Panc1 (cell line): ENCODE measurements around the gene CCM2. TPM values are rescaled to one million over a fixed set of nuclear protein-coding genes. Genes with fewer than 3 reads are reported as not detected.

Source experiments
- ATAC-seq: fragments of 200-7000 bp; cut with Tn5 transposase; 2 replicates; pipeline ENCODE4 v1.9.1; 2020; ENCODE audit warnings: mild to moderate bottlenecking, moderate library complexity
- BruUV-seq: library from RNA; stranded (reverse); fragments of 400-500 nt; replicated peaks from 2 replicates; lab custom pipeline; 2021; lab: Mats Ljungman, UMichigan
- CTCF ChIA-PET: fragments of 300-600 bp; sonication (Branson Sonifier 250); formaldehyde crosslinking; loops from one replicate; lab custom pipeline; 2022; ENCODE audit warnings: antibody characterized with exemption; lab: Charles Lee
- POLR2A ChIA-PET: fragments of 300-600 bp; sonication (Branson Sonifier 250); formaldehyde crosslinking; loops from one replicate; lab custom pipeline; 2022; ENCODE audit warnings: antibody characterized with exemption; lab: Charles Lee
- DNase-seq: peaks from one replicate; pipeline ENCODE4 v3.0.0-alpha.2; 2010; ENCODE audit warnings: low read depth, low spot score
- H3K27ac ChIP-seq: 2 replicates; pipeline ENCODE4 v1.5.1; 2011; ENCODE audit warnings: mild to moderate bottlenecking, low read length, inconsistent platforms
- H3K27me3 ChIP-seq: fragments of 200-500 bp; sonication (Bioruptor generic); 2 replicates; pipeline ENCODE4 v1.6.0; 2014; ENCODE audit warnings: low read length, inconsistent platforms; ENCODE audit not compliant: control insufficient read depth, insufficient read depth
- H3K36me3 ChIP-seq: fragments of 200-500 bp; sonication (Bioruptor generic); 2 replicates; pipeline ENCODE4 v1.5.1; 2014; ENCODE audit warnings: inconsistent platforms, mild to moderate bottlenecking, low read length, moderate library complexity; ENCODE audit not compliant: control insufficient read depth, insufficient read depth
- H3K4me1 ChIP-seq: 2 replicates; pipeline ENCODE4 v1.5.1; 2011; ENCODE audit warnings: inconsistent platforms, mild to moderate bottlenecking, low read length, moderate library complexity; ENCODE audit not compliant: control insufficient read depth, insufficient read depth
- H3K4me3 ChIP-seq, 2 experiments: 2 replicates each; pipeline ENCODE4 v1.5.1; 2011 to 2012; ENCODE audit warnings: low read depth in 2 of 2, low read length in 2 of 2, mild to moderate bottlenecking in 2 of 2, inconsistent platforms in 1 of 2, moderate library complexity in 1 of 2
- H3K9me3 ChIP-seq: fragments of 200-500 bp; sonication (Bioruptor generic); 2 replicates; pipeline ENCODE4 v1.5.1; 2014; ENCODE audit warnings: low read depth, mild to moderate bottlenecking, inconsistent platforms, low read length, moderate library complexity; ENCODE audit not compliant: control insufficient read depth, insufficient read depth
- POLR2AphosphoS5 ChIP-seq: IDR thresholded peaks from 2 replicates; pipeline ENCODE4 v1.6.1; 2012; ENCODE audit warnings: mild to moderate bottlenecking, low read depth, low read length, moderate library complexity
- SIN3A ChIP-seq: IDR thresholded peaks from 2 replicates; pipeline ENCODE4 v1.6.1; 2012; ENCODE audit warnings: low read depth, mild to moderate bottlenecking, low read length, moderate library complexity, borderline replicate concordance; ENCODE audit not compliant: insufficient read depth
- TCF7L2 ChIP-seq: IDR thresholded peaks from 2 replicates; pipeline ENCODE4 v1.6.1; 2011; ENCODE audit warnings: mild to moderate bottlenecking, low read depth, low read length, inconsistent platforms
- in situ Hi-C: cut with HindIII; loops from 2 replicates; pipeline ENCODE4 v1.10.0; 2016; ENCODE audit warnings: low sequenced_read_pairs, low pct_unique_long_range_greater_than_20kb
- intact Hi-C: fragments of 100-400 bp; cut with micrococcal nuclease; formaldehyde crosslinking; loops from one replicate; pipeline ENCODE4 v1.10.0; 2022; ENCODE audit not compliant: unreplicated experiment
- total RNA-seq: library from RNA; stranded (reverse); gene quantifications from one replicate; pipeline ENCODE4 v1.2.1, GENCODE V29; 2021; ENCODE audit not compliant: unreplicated experiment
- TF ChIP-seq, protein P1 (sequence below), 2 experiments: IDR thresholded peaks; 2 replicates each; pipeline ENCODE4 v1.6.1; 2011 to 2012; ENCODE audit warnings: low read depth in 2 of 2, control low read depth in 1 of 2, low read length in 1 of 2, mild to moderate bottlenecking in 1 of 2, moderate library complexity in 1 of 2; ENCODE audit not compliant: insufficient read depth in 1 of 2
- TF ChIP-seq, protein P2 (sequence below): fragments of 450-650 bp; IDR thresholded peaks from 2 replicates; pipeline ENCODE4 v1.5.1; 2017; ENCODE audit warnings: mild to moderate bottlenecking

CCM2 gene
- total RNA-seq, 1 experiment from 2014 or later = 97.1 TPM

DNA sequence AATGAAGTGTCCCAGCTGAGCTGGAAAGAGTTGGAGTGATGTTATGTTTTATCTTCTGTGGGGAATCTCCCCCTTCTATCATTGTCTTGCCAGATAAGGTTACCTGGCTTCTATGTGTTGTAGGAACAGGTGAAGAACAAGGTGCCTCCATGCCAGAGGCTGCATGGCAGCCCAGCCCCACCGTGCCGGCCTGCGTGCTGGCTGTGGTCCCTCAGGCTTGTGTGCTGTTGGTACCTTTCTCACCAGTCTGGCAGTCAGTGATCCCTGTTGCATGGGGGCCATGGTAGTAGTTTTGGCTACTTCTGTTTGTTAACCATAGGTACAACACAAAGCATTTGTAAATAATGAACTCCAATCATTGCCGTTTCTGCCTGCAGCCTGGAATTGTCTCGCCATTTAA lies 37.9 kb downstream of the CCM2 start:
- DNase-seq (no peak), ATAC-seq (no peak)
- no peak for TF ChIP-seq TCF7L2
- TF ChIP-seq, protein P1, sequence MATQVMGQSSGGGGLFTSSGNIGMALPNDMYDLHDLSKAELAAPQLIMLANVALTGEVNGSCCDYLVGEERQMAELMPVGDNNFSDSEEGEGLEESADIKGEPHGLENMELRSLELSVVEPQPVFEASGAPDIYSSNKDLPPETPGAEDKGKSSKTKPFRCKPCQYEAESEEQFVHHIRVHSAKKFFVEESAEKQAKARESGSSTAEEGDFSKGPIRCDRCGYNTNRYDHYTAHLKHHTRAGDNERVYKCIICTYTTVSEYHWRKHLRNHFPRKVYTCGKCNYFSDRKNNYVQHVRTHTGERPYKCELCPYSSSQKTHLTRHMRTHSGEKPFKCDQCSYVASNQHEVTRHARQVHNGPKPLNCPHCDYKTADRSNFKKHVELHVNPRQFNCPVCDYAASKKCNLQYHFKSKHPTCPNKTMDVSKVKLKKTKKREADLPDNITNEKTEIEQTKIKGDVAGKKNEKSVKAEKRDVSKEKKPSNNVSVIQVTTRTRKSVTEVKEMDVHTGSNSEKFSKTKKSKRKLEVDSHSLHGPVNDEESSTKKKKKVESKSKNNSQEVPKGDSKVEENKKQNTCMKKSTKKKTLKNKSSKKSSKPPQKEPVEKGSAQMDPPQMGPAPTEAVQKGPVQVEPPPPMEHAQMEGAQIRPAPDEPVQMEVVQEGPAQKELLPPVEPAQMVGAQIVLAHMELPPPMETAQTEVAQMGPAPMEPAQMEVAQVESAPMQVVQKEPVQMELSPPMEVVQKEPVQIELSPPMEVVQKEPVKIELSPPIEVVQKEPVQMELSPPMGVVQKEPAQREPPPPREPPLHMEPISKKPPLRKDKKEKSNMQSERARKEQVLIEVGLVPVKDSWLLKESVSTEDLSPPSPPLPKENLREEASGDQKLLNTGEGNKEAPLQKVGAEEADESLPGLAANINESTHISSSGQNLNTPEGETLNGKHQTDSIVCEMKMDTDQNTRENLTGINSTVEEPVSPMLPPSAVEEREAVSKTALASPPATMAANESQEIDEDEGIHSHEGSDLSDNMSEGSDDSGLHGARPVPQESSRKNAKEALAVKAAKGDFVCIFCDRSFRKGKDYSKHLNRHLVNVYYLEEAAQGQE (IDR thresholded peaks at IDR 0.05; ENCODE audit: insufficient read depth in 1 of 2, low read depth in 2 of 2, low read length in 1 of 2) = no peak
- TF ChIP-seq POLR2AphosphoS5 = no peak
- TF ChIP-seq SIN3A = no peak
- TF ChIP-seq, protein P2, sequence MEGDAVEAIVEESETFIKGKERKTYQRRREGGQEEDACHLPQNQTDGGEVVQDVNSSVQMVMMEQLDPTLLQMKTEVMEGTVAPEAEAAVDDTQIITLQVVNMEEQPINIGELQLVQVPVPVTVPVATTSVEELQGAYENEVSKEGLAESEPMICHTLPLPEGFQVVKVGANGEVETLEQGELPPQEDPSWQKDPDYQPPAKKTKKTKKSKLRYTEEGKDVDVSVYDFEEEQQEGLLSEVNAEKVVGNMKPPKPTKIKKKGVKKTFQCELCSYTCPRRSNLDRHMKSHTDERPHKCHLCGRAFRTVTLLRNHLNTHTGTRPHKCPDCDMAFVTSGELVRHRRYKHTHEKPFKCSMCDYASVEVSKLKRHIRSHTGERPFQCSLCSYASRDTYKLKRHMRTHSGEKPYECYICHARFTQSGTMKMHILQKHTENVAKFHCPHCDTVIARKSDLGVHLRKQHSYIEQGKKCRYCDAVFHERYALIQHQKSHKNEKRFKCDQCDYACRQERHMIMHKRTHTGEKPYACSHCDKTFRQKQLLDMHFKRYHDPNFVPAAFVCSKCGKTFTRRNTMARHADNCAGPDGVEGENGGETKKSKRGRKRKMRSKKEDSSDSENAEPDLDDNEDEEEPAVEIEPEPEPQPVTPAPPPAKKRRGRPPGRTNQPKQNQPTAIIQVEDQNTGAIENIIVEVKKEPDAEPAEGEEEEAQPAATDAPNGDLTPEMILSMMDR = no peak
- Histone ChIP-seq H3K4me3 (no peak overlapping the region), H3K27ac (no peak overlapping the region), H3K36me3 (peaks cover 6% of the 10 kb centered on the region; the same call in 1 of the 2 replicates), H3K9me3 (no peaks in the 10 kb centered on the region), H3K4me1 (no peaks in the 10 kb centered on the region), H3K27me3 (no peaks in the 10 kb centered on the region)
- intact Hi-C loops = loop anchor here (10.0 kb wide), 1 partner anchor 1387 kb away; no protein-coding TSS in a partner anchor
- ChIA-PET POLR2A (no interaction called here), CTCF (no interaction called here)
- BruUV-seq = no TSS peak
- in situ Hi-C loops = no loop called here

DNA sequence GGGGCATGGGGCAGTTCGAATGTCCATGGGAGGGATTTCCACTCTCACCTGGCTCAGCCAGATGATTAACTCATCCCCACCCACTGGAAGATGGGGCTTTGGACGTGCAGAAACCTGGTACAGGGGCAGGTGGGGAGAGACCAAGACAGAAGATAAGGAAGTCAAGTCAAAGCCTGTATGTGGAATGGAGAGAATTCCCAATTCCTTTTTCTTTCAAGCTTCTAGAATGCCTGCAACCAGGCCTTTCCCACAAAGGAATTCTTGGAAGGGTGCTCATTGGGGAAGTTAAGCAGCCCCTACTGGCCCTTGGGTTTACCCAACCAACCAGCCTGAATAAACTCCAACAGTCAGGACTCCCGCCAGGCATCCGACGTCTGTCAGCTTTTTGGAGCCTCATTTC lies 39.1 kb downstream of the CCM2 start:
- ChIA-PET CTCF (no interaction called here), POLR2A (no interaction called here)
- intact Hi-C loops (loop anchor here (10.0 kb wide), 1 partner anchor 1386 kb away; no protein-coding TSS in a partner anchor), in situ Hi-C loops (no loop called here)
- Histone ChIP-seq H3K27ac (no peak overlapping the region), H3K4me1 (no peaks in the 10 kb centered on the region), H3K36me3 (peaks cover 6% of the 10 kb centered on the region; the same call in 1 of the 2 replicates), H3K27me3 (no peaks in the 10 kb centered on the region), H3K9me3 (no peaks in the 10 kb centered on the region), H3K4me3 (no peak overlapping the region)
- DNase-seq (no peak), ATAC-seq (no peak)
- TF ChIP-seq TCF7L2 (no peak), SIN3A (no peak), POLR2AphosphoS5 (no peak)
- TF ChIP-seq, protein P1 (IDR thresholded peaks at IDR 0.05; ENCODE audit: insufficient read depth in 1 of 2, low read depth in 2 of 2, low read length in 1 of 2) = no peak
- TF ChIP-seq, protein P2 = no peak
- BruUV-seq = TSS peak; percentile 22
